OCI-LY3 (cell line): Measurements from ENCODE around the gene CSTF2.

Experiments
- H2AFZ ChIP-seq: fragments of 200-600, 300-600 bp; shearing (Covaris generic); 2 replicates; pipeline ENCODE4 v1.6.0; 2014; ENCODE audit warnings: antibody characterized with exemption, low read depth, low read length
- H3K27ac ChIP-seq: fragments of 200-600, 300-600 bp; sonication (generic); 2 replicates; pipeline ENCODE4 v1.5.1; 2014; ENCODE audit warnings: mild to moderate bottlenecking, low read length, moderate library complexity, mixed read lengths
- H3K27me3 ChIP-seq: fragments of 200-600, 300-600 bp; sonication (generic); 2 replicates; pipeline ENCODE4 v1.6.1; 2014; ENCODE audit warnings: low read depth, low read length, mixed read lengths
- H3K36me3 ChIP-seq: fragments of 200-600, 300-600 bp; sonication (generic); replicated peaks from 2 replicates; pipeline ENCODE3; 2014; ENCODE audit warnings: low read depth, low read length, mixed read lengths
- H3K4me1 ChIP-seq: fragments of 300-600, 200-600 bp; sonication (generic); 2 replicates; pipeline ENCODE4 v1.6.1; 2014; ENCODE audit warnings: low read length, mixed read lengths
- H3K4me2 ChIP-seq: fragments of 200-600, 300-600 bp; sonication (generic); 2 replicates; pipeline ENCODE4 v1.6.1; 2014; ENCODE audit warnings: low read length, mixed read lengths
- H3K4me3 ChIP-seq: fragments of 300-600, 200-600 bp; sonication (generic); 2 replicates; pipeline ENCODE4 v1.5.1; 2014; ENCODE audit warnings: antibody characterized with exemption, mild to moderate bottlenecking, low read length, moderate library complexity
- H3K79me2 ChIP-seq: fragments of 300-600, 200-600 bp; shearing (Covaris generic); 2 replicates; pipeline ENCODE4 v1.6.1; 2014; ENCODE audit warnings: mild to moderate bottlenecking, low read length, mixed read lengths
- H3K9ac ChIP-seq: fragments of 300-600, 200-600 bp; shearing (Covaris generic); 2 replicates; pipeline ENCODE4 v1.6.0; 2014; ENCODE audit warnings: mild to moderate bottlenecking, low read length, moderate library complexity
- H3K9me3 ChIP-seq: fragments of 200-600, 300-600 bp; shearing (Covaris generic); 2 replicates; pipeline ENCODE4 v1.6.1; 2014; ENCODE audit warnings: low read length, mixed read lengths; ENCODE audit not compliant: insufficient read depth
- H4K20me1 ChIP-seq: fragments of 200-600, 300-600 bp; sonication (generic); 2 replicates; pipeline ENCODE4 v1.6.1; 2016; ENCODE audit warnings: low read length, mixed read lengths; ENCODE audit not compliant: insufficient read depth
- CTCF ChIP-seq: fragments of 200-600, 300-600 bp; sonication (generic); IDR thresholded peaks from 2 replicates; pipeline ENCODE4 v1.5.1; 2014; ENCODE audit warnings: antibody characterized with exemption, low read length, low read depth
- EZH2phosphoT487 ChIP-seq: fragments of 200-600 bp; shearing (Covaris generic); IDR thresholded peaks from 2 replicates; pipeline ENCODE4 v1.6.1; 2018; ENCODE audit warnings: antibody characterized with exemption, mixed run types, low read depth

CSTF2 gene

GRCh38 chrX:100863326-100863864 is 43.2 kb downstream of the CSTF2 start:
- no peaks in the 10 kb centered on the region for H3K4me1 ChIP-seq
- no peak overlapping the region for H3K4me3 ChIP-seq
- no peak overlapping the region for H3K27ac ChIP-seq
- TF ChIP-seq EZH2phosphoT487: no peak
- no peak for TF ChIP-seq CTCF
- no peaks in the 10 kb centered on the region for H3K36me3 ChIP-seq
- no peak overlapping the region for H3K4me2 ChIP-seq
- H3K9ac ChIP-seq: no peak overlapping the region
- no peaks in the 10 kb centered on the region for H4K20me1 ChIP-seq
- no peak overlapping the region for H2AFZ ChIP-seq
- no peaks in the 10 kb centered on the region for H3K79me2 ChIP-seq
- no peaks in the 10 kb centered on the region for H3K9me3 ChIP-seq
- H3K27me3 ChIP-seq: no peaks in the 10 kb centered on the region

DNA sequence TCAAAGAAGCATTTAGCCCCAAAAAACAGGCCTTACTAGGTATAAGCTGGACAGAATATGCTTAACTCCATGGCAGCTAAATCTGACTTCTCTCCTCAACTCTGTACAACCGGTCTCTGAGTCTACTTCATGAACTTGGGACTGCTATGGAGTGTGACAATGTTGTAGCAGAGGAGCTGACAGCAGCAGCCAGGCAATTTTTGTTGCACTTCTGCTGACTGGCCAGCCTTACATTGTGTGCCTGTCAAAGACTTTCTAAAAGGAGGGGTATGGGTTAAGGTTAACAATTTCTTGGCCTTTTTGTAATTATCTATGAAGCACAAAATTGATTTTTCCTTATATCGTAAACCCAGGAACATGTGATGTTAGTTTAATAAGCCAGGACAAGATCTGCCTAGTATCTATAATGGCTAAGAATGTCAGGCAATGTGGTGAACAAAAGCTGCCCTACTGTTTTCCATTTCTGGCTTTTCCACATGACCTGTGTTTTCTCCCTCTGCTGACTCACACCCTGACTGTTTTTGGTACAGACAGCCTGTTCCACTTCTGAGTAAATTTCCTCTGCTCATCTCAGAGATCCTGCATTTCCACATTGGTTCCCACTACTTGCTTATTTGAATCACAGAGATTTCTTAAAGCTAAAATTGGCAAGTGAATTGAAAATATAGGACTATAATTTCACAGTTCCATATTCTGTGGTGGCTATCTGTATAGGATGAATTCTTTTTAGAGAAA is 44.6 kb downstream of the CSTF2 start:
- no peak overlapping the region for H3K4me3 ChIP-seq
- no peaks in the 10 kb centered on the region for H3K4me1 ChIP-seq
- H3K9me3 ChIP-seq: no peaks in the 10 kb centered on the region
- no peaks in the 10 kb centered on the region for H3K27me3 ChIP-seq
- H3K79me2 ChIP-seq: no peaks in the 10 kb centered on the region
- H3K4me2 ChIP-seq: no peak overlapping the region
- H3K9ac ChIP-seq: no peak overlapping the region
- H4K20me1 ChIP-seq: no peaks in the 10 kb centered on the region
- H3K27ac ChIP-seq: no peak overlapping the region
- H3K36me3 ChIP-seq: no peaks in the 10 kb centered on the region
- TF ChIP-seq CTCF: no peak
- TF ChIP-seq EZH2phosphoT487: no peak
- H2AFZ ChIP-seq: no peak overlapping the region

GRCh38 chrX:100868273-100868672 is 48.1 kb downstream of the CSTF2 start:
- Histone ChIP-seq H3K4me1 (no peaks in the 10 kb centered on the region), H4K20me1 (no peaks in the 10 kb centered on the region), H3K9me3 (no peaks in the 10 kb centered on the region), H2AFZ (no peak overlapping the region), H3K4me2 (no peak overlapping the region), H3K4me3 (no peak overlapping the region), H3K9ac (no peak overlapping the region), H3K36me3 (no peaks in the 10 kb centered on the region), H3K27me3 (no peaks in the 10 kb centered on the region), H3K79me2 (no peaks in the 10 kb centered on the region), H3K27ac (no peak overlapping the region)
- TF ChIP-seq CTCF: no peak
- no peak for TF ChIP-seq EZH2phosphoT487

GRCh38 chrX:100870527-100870926 is 50.3 kb downstream of the CSTF2 start:
- Histone ChIP-seq H3K4me3 (no peak overlapping the region), H4K20me1 (no peaks in the 10 kb centered on the region), H3K4me1 (no peaks in the 10 kb centered on the region), H3K9me3 (no peaks in the 10 kb centered on the region), H3K27ac (no peak overlapping the region), H3K79me2 (no peaks in the 10 kb centered on the region), H2AFZ (no peak overlapping the region), H3K36me3 (no peaks in the 10 kb centered on the region), H3K9ac (no peak overlapping the region), H3K27me3 (no peaks in the 10 kb centered on the region), H3K4me2 (no peak overlapping the region)
- no peak for TF ChIP-seq CTCF
